Type B pancreatic cell (in vitro differentiated cells): Measurements from ENCODE around the gene SCAMP2. TPM values are rescaled to one million over a fixed set of nuclear protein-coding genes. Genes with fewer than 3 reads are reported as not detected.

Source experiments
- DNase-seq: peaks from one replicate; pipeline ENCODE4 v3.0.0; 2021; ENCODE audit warnings: mixed read lengths; ENCODE audit not compliant: unreplicated experiment; ENCODE audit errors: extremely low spot score
- H3K27ac Mint-ChIP-seq: 2 replicates; pipeline ENCODE4 v1.8.0; 2021; ENCODE audit warnings: mild to moderate bottlenecking, mixed read lengths
- H3K27me3 Mint-ChIP-seq: 2 replicates; pipeline ENCODE4 v1.8.0; 2021; ENCODE audit warnings: mixed read lengths
- H3K36me3 Mint-ChIP-seq: 2 replicates; pipeline ENCODE4 v1.8.0; 2021; ENCODE audit warnings: mixed read lengths
- H3K4me1 Mint-ChIP-seq: one replicate; pipeline ENCODE4 v1.8.0; 2021; ENCODE audit warnings: mixed read lengths; ENCODE audit not compliant: unreplicated experiment
- H3K4me3 Mint-ChIP-seq: 2 replicates; pipeline ENCODE4 v1.8.0; 2021; ENCODE audit warnings: mild to moderate bottlenecking, mixed read lengths
- H3K9me3 Mint-ChIP-seq: 2 replicates; pipeline ENCODE4 v1.8.0; 2021; ENCODE audit warnings: mixed read lengths
- total RNA-seq: library from RNA; stranded (reverse); gene quantifications from 2 replicates; pipeline ENCODE4 v1.2.1, GENCODE V29; 2021; ENCODE audit warnings: low replicate concordance
- TF ChIP-seq, protein P1 (sequence below): fragments of 200-600 bp; sonication (generic); conservative IDR thresholded peaks from 2 replicates; pipeline ENCODE4 v1.5.0; 2021; ENCODE audit warnings: antibody characterized with exemption, mild to moderate bottlenecking

Gene SCAMP2
- total RNA-seq, 1 donor from 2014 or later: 58.0 TPM

DNA sequence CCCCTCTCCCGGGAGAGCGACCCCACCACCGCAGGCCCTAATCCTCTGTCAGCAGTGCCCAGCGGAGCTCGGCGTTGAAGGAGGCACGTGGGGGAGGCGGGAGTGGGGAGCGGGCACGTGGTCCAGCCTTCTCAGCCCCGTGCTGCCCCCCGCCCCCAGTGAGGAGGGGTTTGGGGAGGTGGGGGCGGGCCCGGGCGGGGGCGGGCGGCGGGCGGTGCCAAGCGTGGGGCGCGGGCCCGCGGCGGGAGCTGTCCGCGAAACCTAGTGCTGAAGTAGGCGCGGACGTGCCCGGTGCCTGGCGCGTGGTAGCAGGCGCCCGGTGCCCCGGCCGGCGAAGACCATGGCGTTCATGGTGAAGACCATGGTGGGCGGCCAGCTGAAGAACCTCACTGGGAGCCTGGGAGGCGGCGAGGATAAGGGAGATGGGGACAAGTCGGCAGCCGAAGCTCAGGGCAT, 46.8 kb downstream of the SCAMP2 start, which contains the start of gene CPLX3:
Gene CPLX3, plus strand, starts transcription at position 264 of the 456 bp plus-strand sequence. Its CDS starts 77 bp downstream, at position 341.
- Mint-ChIP-seq H3K27me3 (peaks cover 76% of the 10 kb centered on the region), H3K4me3 (no peak within 1 kb of the TSS), H3K4me1 (no peaks in the 10 kb centered on the region), H3K9me3 (no peaks in the 10 kb centered on the region), H3K36me3 (no peaks in the 10 kb centered on the region), H3K27ac (no peak within 1 kb of the TSS)
- TF ChIP-seq, protein P1, sequence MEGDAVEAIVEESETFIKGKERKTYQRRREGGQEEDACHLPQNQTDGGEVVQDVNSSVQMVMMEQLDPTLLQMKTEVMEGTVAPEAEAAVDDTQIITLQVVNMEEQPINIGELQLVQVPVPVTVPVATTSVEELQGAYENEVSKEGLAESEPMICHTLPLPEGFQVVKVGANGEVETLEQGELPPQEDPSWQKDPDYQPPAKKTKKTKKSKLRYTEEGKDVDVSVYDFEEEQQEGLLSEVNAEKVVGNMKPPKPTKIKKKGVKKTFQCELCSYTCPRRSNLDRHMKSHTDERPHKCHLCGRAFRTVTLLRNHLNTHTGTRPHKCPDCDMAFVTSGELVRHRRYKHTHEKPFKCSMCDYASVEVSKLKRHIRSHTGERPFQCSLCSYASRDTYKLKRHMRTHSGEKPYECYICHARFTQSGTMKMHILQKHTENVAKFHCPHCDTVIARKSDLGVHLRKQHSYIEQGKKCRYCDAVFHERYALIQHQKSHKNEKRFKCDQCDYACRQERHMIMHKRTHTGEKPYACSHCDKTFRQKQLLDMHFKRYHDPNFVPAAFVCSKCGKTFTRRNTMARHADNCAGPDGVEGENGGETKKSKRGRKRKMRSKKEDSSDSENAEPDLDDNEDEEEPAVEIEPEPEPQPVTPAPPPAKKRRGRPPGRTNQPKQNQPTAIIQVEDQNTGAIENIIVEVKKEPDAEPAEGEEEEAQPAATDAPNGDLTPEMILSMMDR: no peak
- DNase-seq: no peak

DNA sequence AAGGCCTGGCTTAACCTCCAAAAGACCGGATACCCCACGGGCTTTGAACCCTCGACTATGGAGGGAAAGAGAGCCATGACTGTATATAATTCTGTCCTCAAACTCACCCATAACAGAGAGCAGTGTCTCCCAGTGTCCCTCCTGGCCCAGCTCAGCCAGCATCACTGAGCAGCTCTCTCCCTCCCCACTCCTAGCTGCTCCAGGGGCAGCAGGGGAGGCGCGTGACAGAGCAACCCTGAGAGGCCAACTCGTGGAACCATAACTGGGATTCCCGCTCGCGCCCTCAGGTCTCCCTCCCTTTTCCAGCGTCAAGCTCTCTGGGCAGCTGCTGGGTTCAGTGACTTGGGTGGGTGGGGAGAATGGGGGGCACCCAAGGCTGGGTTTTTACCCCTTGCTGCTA, 47.3 kb downstream of the SCAMP2 start:
- TF ChIP-seq, protein P1: no peak
- no peaks in the 10 kb centered on the region for H3K9me3 Mint-ChIP-seq
- no peak overlapping the region for H3K4me3 Mint-ChIP-seq
- no peaks in the 10 kb centered on the region for H3K36me3 Mint-ChIP-seq
- no peak overlapping the region for H3K27ac Mint-ChIP-seq
- no peaks in the 10 kb centered on the region for H3K4me1 Mint-ChIP-seq
- DNase-seq: no peak
- peaks cover 76% of the 10 kb centered on the region for H3K27me3 Mint-ChIP-seq

DNA sequence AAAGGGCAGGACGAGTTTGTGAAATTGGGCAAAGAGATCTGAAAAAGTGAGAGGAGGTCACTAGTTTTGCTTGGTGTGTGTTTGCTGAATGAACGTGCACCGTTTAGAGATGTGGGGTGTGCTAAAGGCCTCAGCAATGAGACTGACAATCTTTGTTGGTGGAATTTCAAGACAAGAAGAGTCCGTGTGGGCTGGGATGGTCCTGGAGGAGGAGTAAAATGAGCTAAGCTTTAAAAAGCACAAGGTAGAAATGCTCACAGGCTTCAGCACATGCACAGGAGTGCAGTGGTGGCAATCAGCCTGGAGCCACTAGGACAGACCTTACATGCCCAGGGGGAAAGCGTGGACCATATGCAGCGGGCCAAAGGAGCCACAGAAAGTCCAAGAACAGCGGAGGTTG, 48.2 kb downstream of the SCAMP2 start:
- H3K27me3 Mint-ChIP-seq: peaks cover 75% of the 10 kb centered on the region
- H3K9me3 Mint-ChIP-seq: no peaks in the 10 kb centered on the region
- no peaks in the 10 kb centered on the region for H3K4me1 Mint-ChIP-seq
- no peak overlapping the region for H3K4me3 Mint-ChIP-seq
- H3K27ac Mint-ChIP-seq: no peak overlapping the region
- TF ChIP-seq, protein P1: no peak
- no peak for DNase-seq
- no peaks in the 10 kb centered on the region for H3K36me3 Mint-ChIP-seq

DNA sequence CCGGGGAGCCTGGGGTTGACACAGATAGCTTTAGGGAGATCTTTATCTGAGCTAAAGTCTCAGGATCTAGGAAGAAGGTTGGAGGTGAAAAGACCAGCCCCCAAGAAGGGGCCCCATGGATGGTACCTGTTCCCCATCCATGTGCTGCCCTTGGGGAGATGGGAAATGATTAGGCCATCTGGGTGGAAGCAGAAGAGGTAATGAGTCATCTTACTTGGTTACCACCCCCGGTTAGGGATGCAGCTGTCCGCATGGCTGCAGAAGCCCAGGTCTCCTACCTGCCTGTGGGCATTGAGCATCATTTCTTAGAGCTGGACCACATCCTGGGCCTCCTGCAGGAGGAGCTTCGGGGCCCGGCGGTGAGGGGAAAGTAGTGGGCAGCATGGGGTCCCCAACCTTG, 49.8 kb downstream of the SCAMP2 start:
- TF ChIP-seq, protein P1: no peak
- Mint-ChIP-seq H3K9me3 (no peaks in the 10 kb centered on the region), H3K36me3 (no peaks in the 10 kb centered on the region), H3K4me1 (no peaks in the 10 kb centered on the region), H3K27ac (no peak overlapping the region), H3K4me3 (no peak overlapping the region), H3K27me3 (peaks cover 63% of the 10 kb centered on the region)
- DNase-seq: no peak

DNA sequence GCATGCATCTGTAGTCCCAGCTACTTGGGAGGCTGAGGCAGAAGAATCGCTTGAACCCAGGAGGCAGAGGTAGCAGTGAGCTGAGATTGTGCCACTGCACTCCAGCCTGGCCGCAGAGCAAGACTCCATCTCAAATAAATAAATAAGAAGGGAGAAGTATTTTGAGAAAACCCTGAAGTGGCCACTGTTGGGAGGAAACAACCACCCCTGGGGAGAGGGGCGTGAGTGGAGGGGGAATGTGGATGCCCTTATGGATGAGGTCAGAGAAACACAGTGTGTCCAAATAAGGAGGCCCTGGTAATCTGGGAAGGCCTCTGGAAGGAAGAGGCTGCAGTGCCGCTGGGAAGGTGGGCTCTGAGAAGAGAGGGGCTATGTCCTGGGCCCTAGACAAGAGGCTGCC, 50.9 kb downstream of the SCAMP2 start:
- peaks cover 56% of the 10 kb centered on the region for H3K27me3 Mint-ChIP-seq
- TF ChIP-seq, protein P1: no peak
- no peaks in the 10 kb centered on the region for H3K36me3 Mint-ChIP-seq
- no peak overlapping the region for H3K27ac Mint-ChIP-seq
- H3K9me3 Mint-ChIP-seq: no peaks in the 10 kb centered on the region
- peaks cover 3% of the 10 kb centered on the region for H3K4me1 Mint-ChIP-seq
- no peak overlapping the region for H3K4me3 Mint-ChIP-seq
- no peak for DNase-seq

DNA sequence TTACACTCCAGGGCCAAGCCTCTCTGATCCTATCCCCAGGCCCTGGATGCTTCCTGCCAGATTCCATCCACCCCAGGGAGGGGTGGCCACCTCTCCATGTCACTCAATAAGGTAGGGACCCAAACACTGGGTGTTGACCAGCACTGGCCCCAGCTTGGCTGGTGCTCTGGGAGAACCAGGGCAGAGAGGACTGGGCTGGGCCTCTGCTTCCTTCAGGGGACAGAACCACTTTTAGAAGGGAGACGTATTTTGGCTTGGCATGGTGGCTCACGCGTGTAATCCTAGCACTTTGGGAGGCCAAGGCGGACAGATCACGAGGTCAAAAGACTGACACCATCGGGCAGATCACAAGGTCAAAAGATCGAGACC, 51.4 kb downstream of the SCAMP2 start:
- no peak overlapping the region for H3K4me3 Mint-ChIP-seq
- H3K27me3 Mint-ChIP-seq: peaks cover 56% of the 10 kb centered on the region
- no peak for DNase-seq
- no peak overlapping the region for H3K27ac Mint-ChIP-seq
- H3K9me3 Mint-ChIP-seq: no peaks in the 10 kb centered on the region
- peaks cover 8% of the 10 kb centered on the region for H3K4me1 Mint-ChIP-seq
- TF ChIP-seq, protein P1: no peak
- no peaks in the 10 kb centered on the region for H3K36me3 Mint-ChIP-seq
